ENCODE measurements around the gene CDC42EP3. TPM values are rescaled to one million over a fixed set of nuclear protein-coding genes. Genes with fewer than 3 reads are reported as not detected.

Gene CDC42EP3
- total RNA-seq, 6 donors from 2014 or later, result 24.5 to 76.2 (median 43.2) TPM

- 89 to 95% methylated on average over 2 of the region's 2 CpGs for WGBS, 2 donors
- TF ChIP-seq POLR2A (IDR thresholded peaks at IDR 0.05) (no peak), POLR2AphosphoS5 (IDR thresholded peaks at IDR 0.05) (no peak), EP300 (IDR thresholded peaks at IDR 0.05) (no peak), CTCF (IDR thresholded peaks at IDR 0.05) (no peak)
- Histone ChIP-seq H3K9me3 (no peaks in the 10 kb centered on the region), H3K4me1 (peaks cover 9 to 67% (median 51%) of the 10 kb centered on the region in 4 donors), H3K4me3 (peak overlapping the region in 1 of 4 donors; percentile 95), H3K27ac (no peak overlapping the region), H3K36me3 (peaks cover 0 to 10% (median 0%) of the 10 kb centered on the region in 4 donors), H3K27me3 (no peaks in the 10 kb centered on the region)
- no peak for ATAC-seq (ENCODE audit: low FRiP score in 2 of 2)
- no peak for DNase-seq
Observed at GRCh38 chr2:37667704-37668103, 3.7 kb downstream of the CDC42EP3 start.

GRCh38 chr2:37666772-37667171 is 4.7 kb downstream of the CDC42EP3 start:
- Histone ChIP-seq H3K4me1 (peaks cover 9 to 69% (median 51%) of the 10 kb centered on the region in 4 donors), H3K27ac (peak overlapping the region in 2 of 4 donors; percentile 2 to 42), H3K27me3 (no peaks in the 10 kb centered on the region), H3K4me3 (no peak overlapping the region), H3K36me3 (peaks cover 0 to 14% (median 0%) of the 10 kb centered on the region in 4 donors), H3K9me3 (no peaks in the 10 kb centered on the region)
- ATAC-seq (ENCODE audit: low FRiP score in 2 of 2), result no peak
- no peak for DNase-seq
- TF ChIP-seq CTCF (IDR thresholded peaks at IDR 0.05), result no peak
- TF ChIP-seq POLR2A (IDR thresholded peaks at IDR 0.05), result no peak
- TF ChIP-seq POLR2AphosphoS5 (IDR thresholded peaks at IDR 0.05), result no peak
- no peak for TF ChIP-seq EP300 (IDR thresholded peaks at IDR 0.05)
- WGBS, 2 donors, result 86 to 94% methylated on average over 2 of the region's 2 CpGs

- no peak overlapping the region for H3K4me3 ChIP-seq
- no peak for TF ChIP-seq EP300 (IDR thresholded peaks at IDR 0.05)
- TF ChIP-seq POLR2A (IDR thresholded peaks at IDR 0.05), result no peak
- H3K36me3 ChIP-seq, result peaks cover 0 to 14% (median 0%) of the 10 kb centered on the region in 4 donors
- H3K27ac ChIP-seq, result no peak overlapping the region
- DNase-seq (no peak), ATAC-seq (ENCODE audit: low FRiP score in 2 of 2) (no peak)
- no peaks in the 10 kb centered on the region for H3K27me3 ChIP-seq
- no peaks in the 10 kb centered on the region for H3K9me3 ChIP-seq
- peaks cover 9 to 69% (median 51%) of the 10 kb centered on the region in 4 donors for H3K4me1 ChIP-seq
- 82 to 85% methylated on average over 11 of the region's 11 CpGs for WGBS, 2 donors
Observed at GRCh38 chr2:37665604-37666362, 5.7 kb downstream of the CDC42EP3 start.

- no peak for TF ChIP-seq CTCF (IDR thresholded peaks at IDR 0.05)
- no peak for TF ChIP-seq POLR2AphosphoS5 (IDR thresholded peaks at IDR 0.05)
- TF ChIP-seq POLR2A (IDR thresholded peaks at IDR 0.05), result no peak
- TF ChIP-seq EP300 (IDR thresholded peaks at IDR 0.05), result no peak
- WGBS, 2 donors, result 96 to 100% methylated on average over 2 of the region's 2 CpGs
- H3K4me1 ChIP-seq, result peaks cover 9 to 66% (median 50%) of the 10 kb centered on the region in 4 donors
- ATAC-seq (ENCODE audit: low FRiP score in 2 of 2) (no peak), DNase-seq (no peak)
- H3K36me3 ChIP-seq, result peaks cover 0 to 14% (median 0%) of the 10 kb centered on the region in 4 donors
- H3K9me3 ChIP-seq, result no peaks in the 10 kb centered on the region
- no peaks in the 10 kb centered on the region for H3K27me3 ChIP-seq
- peak overlapping the region in 1 of 4 donors; percentile 58 for H3K27ac ChIP-seq
- H3K4me3 ChIP-seq, result no peak overlapping the region
Observed at GRCh38 chr2:37665043-37665442, 6.4 kb downstream of the CDC42EP3 start.

DNA sequence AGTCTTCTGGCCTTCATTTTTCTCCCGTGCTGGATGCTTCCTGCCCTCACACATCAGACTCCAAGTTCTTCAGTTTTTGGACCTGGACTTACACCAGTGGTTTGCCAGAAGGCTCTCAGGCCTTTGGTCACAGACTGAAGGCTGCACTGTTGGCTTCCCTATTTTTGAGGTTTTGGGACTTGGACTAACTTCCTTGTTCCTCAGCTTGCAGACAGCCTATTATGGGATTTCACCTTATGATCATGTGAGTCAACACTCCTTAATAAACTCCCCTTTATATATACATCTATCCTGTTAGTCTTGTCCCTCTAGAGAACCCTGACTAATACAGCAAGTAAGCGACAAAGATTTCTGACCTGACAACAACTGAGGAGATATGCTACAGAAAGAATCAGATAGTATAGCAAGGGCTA is 7.2 kb downstream of the CDC42EP3 start:
- 70 to 85% methylated on average over 2 of the region's 2 CpGs for WGBS, 2 donors
- TF ChIP-seq EP300 (IDR thresholded peaks at IDR 0.05) (no peak), POLR2A (IDR thresholded peaks at IDR 0.05) (no peak), CTCF (IDR thresholded peaks at IDR 0.05) (no peak), POLR2AphosphoS5 (IDR thresholded peaks at IDR 0.05) (no peak)
- ATAC-seq (ENCODE audit: low FRiP score in 2 of 2) (no peak), DNase-seq (peak in 1 of 2 donors; percentile 58)
- Histone ChIP-seq H3K4me1 (peaks cover 12 to 59% (median 43%) of the 10 kb centered on the region in 4 donors), H3K27me3 (no peaks in the 10 kb centered on the region), H3K36me3 (peaks cover 0 to 14% (median 0%) of the 10 kb centered on the region in 4 donors), H3K9me3 (no peaks in the 10 kb centered on the region), H3K27ac (peak overlapping the region in 2 of 4 donors; percentile 30 to 58), H3K4me3 (no peak overlapping the region)
